ENCODE measurements around the gene SLC28A3.

DNA sequence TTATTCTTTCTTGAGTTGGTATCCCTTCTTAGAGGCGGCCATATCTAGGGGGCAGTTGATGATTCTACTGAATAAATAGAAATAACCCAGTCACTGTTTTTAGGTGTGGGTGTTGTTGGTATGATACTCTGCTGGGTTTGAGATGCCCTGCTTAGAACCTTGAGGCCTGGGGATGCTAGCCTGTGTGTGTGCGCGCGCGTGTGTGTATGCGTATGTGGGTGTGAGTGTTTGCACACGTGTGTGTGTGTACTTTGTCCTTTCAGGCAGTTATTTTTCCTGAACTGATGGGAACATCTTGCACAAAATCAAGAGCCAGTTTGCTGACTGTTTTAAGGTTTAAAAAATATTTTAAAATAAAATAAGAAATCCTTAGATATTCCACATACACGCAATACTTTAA, 3.3 kb downstream of the SLC28A3 start:
- TF ChIP-seq, protein P1, sequence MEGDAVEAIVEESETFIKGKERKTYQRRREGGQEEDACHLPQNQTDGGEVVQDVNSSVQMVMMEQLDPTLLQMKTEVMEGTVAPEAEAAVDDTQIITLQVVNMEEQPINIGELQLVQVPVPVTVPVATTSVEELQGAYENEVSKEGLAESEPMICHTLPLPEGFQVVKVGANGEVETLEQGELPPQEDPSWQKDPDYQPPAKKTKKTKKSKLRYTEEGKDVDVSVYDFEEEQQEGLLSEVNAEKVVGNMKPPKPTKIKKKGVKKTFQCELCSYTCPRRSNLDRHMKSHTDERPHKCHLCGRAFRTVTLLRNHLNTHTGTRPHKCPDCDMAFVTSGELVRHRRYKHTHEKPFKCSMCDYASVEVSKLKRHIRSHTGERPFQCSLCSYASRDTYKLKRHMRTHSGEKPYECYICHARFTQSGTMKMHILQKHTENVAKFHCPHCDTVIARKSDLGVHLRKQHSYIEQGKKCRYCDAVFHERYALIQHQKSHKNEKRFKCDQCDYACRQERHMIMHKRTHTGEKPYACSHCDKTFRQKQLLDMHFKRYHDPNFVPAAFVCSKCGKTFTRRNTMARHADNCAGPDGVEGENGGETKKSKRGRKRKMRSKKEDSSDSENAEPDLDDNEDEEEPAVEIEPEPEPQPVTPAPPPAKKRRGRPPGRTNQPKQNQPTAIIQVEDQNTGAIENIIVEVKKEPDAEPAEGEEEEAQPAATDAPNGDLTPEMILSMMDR (conservative IDR thresholded peaks at IDR 0.05; ENCODE audit: low read length) = no peak
- no peak for TF ChIP-seq EZH2phosphoT487 (IDR thresholded peaks at IDR 0.05; ENCODE audit: borderline replicate concordance, low read depth, low read length)
